G401.6 (cell line): ENCODE data around the gene B4GALT7.
"Not testable (repeated sequence)": the region's sequence is repeated elsewhere in the genome, so short reads cannot be mapped to it uniquely, and the experiment has no call there.

Experiments
- FAIRE-seq: peaks from 2 replicates; lab custom pipeline; 2012; peaks lifted over from hg19 to GRCh38; lab: Jason Lieb, UNC

The B4GALT7 gene

GRCh38 chr5:177610131-177610769 lies 10.3 kb downstream of the B4GALT7 start:
- no peak for FAIRE-seq

GRCh38 chr5:177610770-177611445 lies 11.0 kb downstream of the B4GALT7 start:
- no peak for FAIRE-seq

GRCh38 chr5:177611446-177612214 lies 11.7 kb downstream of the B4GALT7 start:
- no peak for FAIRE-seq

GRCh38 chr5:177612215-177612673 lies 12.3 kb downstream of the B4GALT7 start:
- FAIRE-seq: no peak

- no peak for FAIRE-seq
These were observed 20.6 kb downstream of the B4GALT7 start for GRCh38 chr5:177620560-177620959.

GRCh38 chr5:177624172-177624571 lies 24.2 kb downstream of the B4GALT7 start:
- not testable (repeated sequence) for FAIRE-seq

- not testable (repeated sequence) for FAIRE-seq
These were observed 30.3 kb downstream of the B4GALT7 start for GRCh38 chr5:177630186-177630585.

GRCh38 chr5:177634912-177635311 lies 35.0 kb downstream of the B4GALT7 start:
- not testable (repeated sequence) for FAIRE-seq

GRCh38 chr5:177645462-177645861 lies 45.5 kb downstream of the B4GALT7 start:
- not testable (repeated sequence) for FAIRE-seq

GRCh38 chr5:177651235-177651634 lies 51.3 kb downstream of the B4GALT7 start:
- FAIRE-seq: not testable (repeated sequence)

- FAIRE-seq: not testable (repeated sequence)
These were observed 57.9 kb downstream of the B4GALT7 start for GRCh38 chr5:177657846-177658245.

GRCh38 chr5:177658542-177658941 lies 58.6 kb downstream of the B4GALT7 start:
- not testable (repeated sequence) for FAIRE-seq
